Ovary (tissue), 9 donors: ENCODE results near the gene EVI2A. TPM values are rescaled to one million over a fixed set of nuclear protein-coding genes. Genes with fewer than 3 reads are reported as not detected.

ENCODE experiments used
- DNase-seq, 5 donors: peaks; one replicate each; pipeline ENCODE4 v3.0.0-alpha.2; 2019 to 2020
- H3K27ac ChIP-seq, 2 donors: fragments of 200-600 bp; one replicate each; pipeline versions ENCODE4 v1.5.1 to v1.8.0; 2019 to 2022
- H3K27me3 ChIP-seq: fragments of 200-600 bp; one replicate; pipeline ENCODE4 v1.8.0; 2022
- H3K36me3 ChIP-seq: fragments of 200-600 bp; sonication (generic); one replicate; pipeline ENCODE4 v1.5.1; 2019
- H3K4me1 ChIP-seq: one replicate; pipeline ENCODE4 v1.8.1; 2013; ENCODE audit warnings: mild to moderate bottlenecking, moderate library complexity; ENCODE audit not compliant: insufficient read depth
- H3K4me3 ChIP-seq: fragments of 200-600 bp; sonication (generic); one replicate; pipeline ENCODE4 v1.5.1; 2017
- H3K9me3 ChIP-seq, 2 donors: fragments of 200-600 bp in 1 of 2; sonication (generic) in 1 of 2; one replicate each; pipeline versions ENCODE4 v1.5.1 to v1.8.1; 2013 to 2019; ENCODE audit warnings: mild to moderate bottlenecking in 1 of 2, moderate library complexity in 1 of 2
- CTCF ChIP-seq, 3 donors: fragments of 450-650 bp in 2 of 3; fragments of 200-600 bp in 1 of 3; IDR thresholded peaks; one replicate each; pipeline versions ENCODE4 v1.5.1 to v1.8.0; 2016 to 2022; ENCODE audit warnings: antibody characterized with exemption in 3 of 3, mild to moderate bottlenecking in 1 of 3
- EP300 ChIP-seq: sonication (generic); formaldehyde crosslinking; IDR thresholded peaks from one replicate; pipeline ENCODE4 v1.6.1; 2017; ENCODE audit warnings: antibody characterized with exemption
- POLR2A ChIP-seq: fragments of 450-650 bp; IDR thresholded peaks from one replicate; pipeline ENCODE4 v1.6.1; 2017; ENCODE audit warnings: antibody characterized with exemption, mild to moderate bottlenecking, moderate library complexity
- WGBS, 3 donors: extraction: QIAGEN DNeasy Blood & Tissue Kit in 1 of 3; methylation state at CpG; one replicate each; pipeline versions ENCODE4 v1.1.5 to v1.1.7; 2013 to 2017; 5-methylcytosine and 5-hydroxymethylcytosine counted together
- intact Hi-C, 4 donors: fragments of 100-400 bp; cut with DNase I; formaldehyde crosslinking; loops; one replicate each; pipeline versions ENCODE4 v1.11.0 to v1.15.1; 2022 to 2023
- polyA plus RNA-seq, 2 donors: library from polyadenylated mRNA; stranded (reverse); fragments of 200-250 nt in 1 of 2; fragments of 350-450 nt in 1 of 2; fragmentation: Illumina TruSeq in 1 of 2; extraction: RNeasy Lipid Tissue Mini Kit (QIAGEN cat#74804) in 1 of 2; gene quantifications; one replicate each; pipeline ENCODE4 v1.2.3, GENCODE V29; 2013 to 2014
- total RNA-seq, 7 donors: library from RNA; depleted of rRNA in 2 of 7; stranded (reverse); fragments of >200 nt in 2 of 7; fragmentation: NEBNext Ultra II Directional in 3 of 7; extraction: Animal tissue kit (Norgen Biotek cat#: 25700) in 3 of 7; gene quantifications; one replicate each; pipeline versions ENCODE4 v1.1.0 to v1.2.4, GENCODE V29; 2016 to 2023
- donor health status: DM: no; HTN: no; CAD: no; lungs with moderate emphysema.
- donor health status: DM: no; HTN: no; CAD: no.
- donor health status: Bipolar disorder and iron deficiency.
- donor health status: DM: yes; HTN: yes; CAD: no.
- donor health status: DM: no; HTN: no; CAD: no.
- donor health status: DM: yes; HTN: yes; CAD: no.

EVI2A gene
- total and polyA plus RNA-seq, 9 donors, result 1.5 to 7.1 (median 3.1) TPM

DNA sequence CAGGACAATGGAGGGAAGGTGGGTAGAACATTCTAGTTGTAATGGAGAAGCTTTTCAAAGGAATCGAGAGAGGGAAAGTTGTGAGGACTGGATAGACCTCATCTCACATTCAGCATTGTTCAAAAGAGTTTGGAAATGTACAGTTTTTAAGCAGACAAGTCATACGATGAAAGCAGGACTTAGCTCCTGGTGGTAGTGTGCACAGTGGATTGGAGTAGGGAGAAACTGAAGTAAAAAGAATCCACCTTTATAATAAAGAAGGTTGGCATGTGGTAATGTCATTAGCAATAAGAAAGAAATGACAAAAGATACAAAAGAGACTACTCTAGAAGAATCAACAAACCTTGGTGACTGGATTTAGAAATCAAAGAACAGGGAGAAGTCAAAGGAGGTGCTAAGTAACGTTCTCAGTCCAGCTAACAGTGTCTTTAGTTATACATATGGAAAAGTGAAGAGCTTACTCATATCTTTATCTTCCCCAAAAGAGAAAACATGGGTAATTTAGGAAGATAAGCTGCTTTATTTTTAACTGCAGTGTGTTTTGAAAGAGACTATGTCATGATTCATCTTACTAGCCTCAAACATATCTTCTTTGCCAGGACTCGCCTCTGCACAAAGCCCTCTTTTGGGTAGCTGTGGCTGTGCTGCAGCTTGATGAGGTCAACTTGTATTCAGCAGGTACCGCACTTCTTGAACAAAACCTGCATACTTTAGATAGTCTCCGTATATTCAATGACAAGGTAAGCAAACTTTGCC is 18.7 kb upstream of the EVI2A start:
- Histone ChIP-seq H3K27ac (no peak overlapping the region), H3K9me3 (no peaks in the 10 kb centered on the region), H3K4me3 (no peak overlapping the region), H3K27me3 (no peaks in the 10 kb centered on the region), H3K4me1 (peaks cover 2% of the 10 kb centered on the region), H3K36me3 (no peaks in the 10 kb centered on the region)
- intact Hi-C loops, result no loop called here
- DNase-seq, result peak in 1 of 5 donors; percentile 13
- TF ChIP-seq CTCF (IDR thresholded peaks at IDR 0.05), result no peak
- no peak for TF ChIP-seq EP300
- TF ChIP-seq POLR2A, result no peak
- 33 to 52% (median 35%) methylated on average over 6 of the region's 6 CpGs for WGBS, 3 donors

DNA sequence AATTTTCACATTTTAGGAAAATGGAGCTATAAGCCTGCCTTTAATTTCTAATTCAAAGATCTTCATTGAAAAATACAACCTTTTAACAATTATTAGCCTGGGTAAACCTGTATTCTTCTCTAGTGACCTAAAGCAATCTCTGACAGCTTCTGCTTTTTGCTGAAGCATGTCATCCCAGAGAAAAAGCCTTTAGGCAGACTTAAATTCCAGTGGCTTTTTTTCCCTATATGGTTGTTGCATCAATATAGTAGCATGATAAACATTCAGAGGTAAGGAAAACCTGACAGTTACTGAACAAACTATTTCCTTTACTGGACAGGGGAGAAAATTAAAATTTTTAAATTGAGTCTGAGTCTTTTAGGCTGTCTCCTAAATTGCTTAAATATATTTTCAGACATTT is 7.8 kb upstream of the EVI2A start:
- TF ChIP-seq CTCF (IDR thresholded peaks at IDR 0.05) (no peak), EP300 (no peak), POLR2A (no peak)
- no peak for DNase-seq
- no peaks in the 10 kb centered on the region for H3K9me3 ChIP-seq
- no peak overlapping the region for H3K4me3 ChIP-seq
- intact Hi-C loops, result no loop called here
- H3K36me3 ChIP-seq, result no peaks in the 10 kb centered on the region
- H3K4me1 ChIP-seq, result no peaks in the 10 kb centered on the region
- no peaks in the 10 kb centered on the region for H3K27me3 ChIP-seq
- H3K27ac ChIP-seq, result no peak overlapping the region

DNA sequence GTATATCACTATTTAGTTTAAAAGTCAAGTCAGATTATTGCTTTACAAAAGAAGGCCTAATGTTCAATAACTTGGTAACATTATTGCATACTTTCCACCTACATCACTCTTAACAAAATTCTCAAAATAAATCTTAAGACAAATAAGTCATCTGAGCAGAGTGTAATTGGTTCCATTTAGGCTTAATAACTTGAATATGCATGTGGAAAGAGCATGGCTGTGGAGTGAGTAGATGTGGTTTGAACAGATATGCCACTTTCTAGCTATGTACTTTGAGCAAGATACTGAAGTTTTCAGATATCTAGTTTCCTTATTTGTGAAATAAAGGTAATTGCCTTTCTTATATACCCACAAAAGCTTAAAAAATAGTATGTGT is 6.7 kb upstream of the EVI2A start:
- Histone ChIP-seq H3K4me3 (no peak overlapping the region), H3K9me3 (no peaks in the 10 kb centered on the region), H3K4me1 (no peaks in the 10 kb centered on the region), H3K27ac (no peak overlapping the region), H3K27me3 (no peaks in the 10 kb centered on the region), H3K36me3 (no peaks in the 10 kb centered on the region)
- DNase-seq, result no peak
- intact Hi-C loops, result no loop called here
- TF ChIP-seq POLR2A, result no peak
- TF ChIP-seq CTCF (IDR thresholded peaks at IDR 0.05), result no peak
- TF ChIP-seq EP300, result no peak

DNA sequence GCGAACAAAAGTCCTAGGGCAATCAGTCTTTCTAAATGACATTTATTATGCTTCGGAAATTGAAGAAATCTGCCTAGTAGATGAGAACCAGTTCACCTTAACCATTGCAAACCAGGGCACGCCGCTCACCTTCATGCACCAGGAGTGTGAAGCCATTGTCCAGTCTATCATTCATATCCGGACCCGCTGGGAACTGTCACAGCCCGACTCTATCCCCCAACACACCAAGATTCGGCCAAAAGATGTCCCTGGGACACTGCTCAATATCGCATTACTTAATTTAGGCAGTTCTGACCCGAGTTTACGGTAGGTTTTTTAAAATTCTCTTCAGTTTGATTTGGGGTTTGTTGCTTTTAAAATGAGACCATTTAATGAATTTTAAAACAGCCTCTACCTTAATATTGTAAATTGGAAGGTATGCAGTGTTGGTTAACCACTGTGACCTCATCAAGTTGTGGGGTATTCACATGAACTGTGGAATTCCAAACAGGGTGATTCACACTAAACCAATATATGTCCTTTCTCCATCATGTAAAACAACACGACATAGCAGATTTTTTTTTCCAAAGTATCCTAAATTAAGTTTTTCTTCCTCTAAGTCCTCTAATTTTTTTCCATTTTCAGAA is 6.2 kb upstream of the EVI2A start:
- intact Hi-C loops, result no loop called here
- 92 to 95% (median 94%) methylated on average over 12 of the region's 12 CpGs for WGBS, 3 donors

More for the DNA sequence above, 6.2 kb upstream of the EVI2A start:
- TF ChIP-seq EP300, result no peak
- TF ChIP-seq CTCF (IDR thresholded peaks at IDR 0.05), result no peak
- no peaks in the 10 kb centered on the region for H3K9me3 ChIP-seq
- no peaks in the 10 kb centered on the region for H3K36me3 ChIP-seq
- no peak overlapping the region for H3K27ac ChIP-seq
- no peaks in the 10 kb centered on the region for H3K4me1 ChIP-seq
- no peaks in the 10 kb centered on the region for H3K27me3 ChIP-seq
- H3K4me3 ChIP-seq, result no peak overlapping the region
- DNase-seq, result no peak
